KG1 (cell line): ENCODE results near the gene TMEM44.
"Not testable (repeated sequence)": the region's sequence is repeated elsewhere in the genome, so short reads cannot be mapped to it uniquely, and the experiment has no call there.

Experiments used
- DNase-seq: peaks from one replicate; lab custom pipeline; 2025; lab: John Stamatoyannopoulos, UW

Gene TMEM44

DNA sequence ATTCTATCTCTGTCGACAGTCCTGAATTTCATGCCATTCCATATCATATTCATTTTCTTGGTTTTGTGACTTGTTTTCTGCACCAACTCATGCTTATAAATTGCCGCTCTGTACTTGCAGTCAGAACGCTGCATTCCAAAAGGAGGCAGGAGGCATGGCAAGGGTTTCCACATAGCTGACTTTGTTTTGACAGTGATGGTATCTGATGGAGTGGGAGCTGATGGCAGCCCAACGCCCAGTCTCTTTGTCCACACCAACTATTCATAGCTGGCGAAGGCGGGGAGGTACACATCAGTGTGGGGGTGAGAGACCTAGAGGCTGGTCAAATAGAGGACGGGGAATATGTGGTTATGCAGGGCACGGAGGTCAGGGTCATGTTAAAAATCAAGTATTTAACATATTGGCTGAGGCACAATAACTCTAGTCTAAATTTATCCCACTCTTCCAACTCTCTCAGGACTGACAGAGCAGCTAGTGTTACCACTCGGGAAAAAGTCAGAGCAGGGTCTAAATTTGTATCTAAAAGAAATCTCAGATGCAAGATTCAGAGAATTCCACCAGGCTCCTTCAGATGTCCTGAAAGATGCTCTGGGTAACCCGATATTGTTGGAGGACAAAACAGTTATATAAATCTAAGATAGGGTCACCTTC, 78.6 kb downstream of the TMEM44 start:
- DNase-seq: no peak

DNA sequence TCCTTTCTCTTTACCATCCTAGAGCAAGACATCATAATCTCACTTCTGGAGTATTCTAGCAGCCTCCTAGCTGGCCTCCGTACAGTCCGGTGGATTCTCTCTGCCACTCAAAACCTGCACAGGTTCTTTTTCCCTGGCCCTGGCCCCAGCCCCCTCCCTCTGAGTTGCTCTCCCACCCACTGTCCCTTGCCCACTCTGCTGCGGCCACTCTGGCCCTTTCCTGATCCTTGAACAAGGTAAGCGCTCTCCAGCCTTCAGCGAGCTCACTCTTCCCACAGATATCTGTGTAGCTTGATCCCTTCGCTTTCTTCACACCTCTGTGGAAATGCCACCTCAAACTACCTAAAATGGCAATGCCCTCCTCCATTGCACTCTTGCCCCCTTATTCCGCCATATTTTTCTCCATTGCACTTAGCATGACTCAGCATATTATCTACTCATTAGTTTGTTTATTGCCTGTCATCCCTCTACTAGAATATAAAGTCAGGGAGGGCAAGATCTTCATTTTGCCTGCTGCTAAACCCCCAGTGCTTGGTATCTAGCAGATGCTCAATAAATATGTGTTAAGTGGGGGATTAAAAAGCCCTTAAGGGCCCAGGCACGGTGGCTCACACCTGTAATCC, 80.8 kb downstream of the TMEM44 start:
- no peak for DNase-seq

DNA sequence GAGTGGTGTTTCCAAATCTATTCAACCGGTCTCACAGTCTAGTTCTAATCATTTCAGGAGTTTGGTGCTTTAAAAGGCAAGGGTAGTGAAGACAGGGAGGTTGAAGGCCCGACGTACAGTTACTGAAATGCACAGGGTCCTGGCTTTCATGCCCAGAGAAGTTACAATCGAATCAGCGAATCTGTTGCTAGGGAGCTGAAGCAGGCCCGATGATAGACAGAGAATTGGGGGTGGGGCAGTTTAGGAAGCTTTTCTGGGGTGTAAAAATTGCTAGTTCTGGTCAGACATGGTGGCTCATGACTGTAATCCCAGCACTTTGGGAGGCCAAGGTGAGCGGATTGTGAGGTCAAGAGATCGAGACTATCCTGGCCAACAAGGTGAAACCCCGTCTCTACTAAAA, 83.4 kb downstream of the TMEM44 start:
- DNase-seq: no peak

DNA sequence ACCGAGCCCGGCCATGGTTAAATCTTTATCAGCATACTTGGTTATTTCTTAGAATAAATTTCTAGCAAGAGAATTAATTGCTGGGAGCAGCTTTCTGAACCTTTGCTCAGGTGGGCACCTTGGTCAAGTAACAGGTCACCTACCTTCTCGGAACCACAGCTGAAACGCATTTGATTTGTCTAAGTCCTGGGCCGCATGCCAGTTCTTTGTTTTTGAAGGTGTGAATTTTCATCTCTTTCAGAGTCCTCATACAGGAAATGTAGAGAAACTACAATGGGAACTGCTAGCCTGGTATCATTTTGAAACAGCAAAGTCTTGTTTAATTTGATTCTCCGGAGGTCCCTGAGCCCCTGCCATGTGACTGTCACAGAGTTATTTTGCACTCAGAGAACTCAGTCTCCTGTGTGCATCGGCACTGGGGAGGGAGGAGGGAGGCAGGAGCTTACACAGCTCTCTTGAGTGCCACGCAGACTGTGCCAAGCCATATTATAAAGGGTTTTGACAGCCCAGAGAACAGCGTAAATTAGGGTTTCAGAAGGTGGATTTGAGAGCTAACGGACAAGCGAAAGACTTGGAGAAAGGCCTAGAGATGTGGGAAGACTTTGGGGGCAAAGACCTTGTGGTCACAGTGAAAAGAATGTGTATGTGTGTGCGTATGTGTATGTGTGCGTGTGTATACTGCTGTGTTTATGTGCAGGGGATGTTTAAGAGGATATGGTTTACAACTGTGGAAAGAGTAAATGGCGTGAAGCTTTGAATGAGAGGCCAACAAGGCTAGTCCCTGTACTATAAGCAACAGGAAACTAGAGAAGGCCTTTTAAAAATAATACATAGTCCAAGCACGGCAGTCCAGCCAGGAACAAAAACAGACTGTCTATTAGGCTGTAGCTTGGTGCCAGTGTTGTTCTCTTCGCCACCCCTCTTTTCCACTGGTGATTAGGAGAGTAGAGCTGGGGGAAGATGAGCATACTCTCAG, 84.6 kb downstream of the TMEM44 start:
- DNase-seq: no peak

DNA sequence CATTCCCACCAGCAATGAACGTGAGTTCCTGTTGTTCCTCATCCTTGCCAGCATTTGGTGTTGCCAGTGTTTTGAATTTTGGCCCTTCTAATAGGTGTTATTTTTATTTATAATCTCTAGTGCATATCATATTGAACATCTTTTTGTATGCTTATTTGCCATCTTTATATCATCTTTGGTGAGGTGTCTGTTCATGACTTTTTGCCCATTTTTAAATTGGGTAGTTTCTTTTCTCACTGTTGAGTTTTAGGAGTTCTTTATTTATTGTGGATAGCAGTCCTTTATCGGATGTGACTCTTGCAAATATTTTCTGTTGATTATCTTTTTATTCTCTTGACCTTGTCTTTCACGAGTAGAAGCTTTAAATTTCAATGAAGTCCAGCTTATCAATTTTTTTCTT, 86.2 kb downstream of the TMEM44 start:
- DNase-seq: no peak

DNA sequence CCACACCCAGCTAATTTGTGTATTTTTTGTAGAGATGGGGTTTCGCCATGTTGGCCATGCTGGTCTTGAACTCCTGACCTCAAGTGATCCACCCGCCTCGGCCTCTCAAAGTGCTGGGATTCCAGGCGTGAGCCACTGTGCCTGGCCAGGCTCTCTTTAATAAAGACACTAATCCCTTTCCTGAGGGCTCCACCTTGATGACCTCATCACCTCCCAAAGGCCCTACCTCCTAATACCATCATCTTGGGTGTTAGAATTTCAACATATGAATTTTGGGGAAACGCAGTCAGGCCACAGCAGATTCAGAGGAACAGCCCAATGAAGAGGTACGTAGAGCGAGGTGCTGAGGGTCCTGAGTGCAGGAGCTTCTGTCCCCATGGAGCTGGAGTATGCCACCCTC, 87.7 kb downstream of the TMEM44 start:
- not testable (repeated sequence) for DNase-seq

DNA sequence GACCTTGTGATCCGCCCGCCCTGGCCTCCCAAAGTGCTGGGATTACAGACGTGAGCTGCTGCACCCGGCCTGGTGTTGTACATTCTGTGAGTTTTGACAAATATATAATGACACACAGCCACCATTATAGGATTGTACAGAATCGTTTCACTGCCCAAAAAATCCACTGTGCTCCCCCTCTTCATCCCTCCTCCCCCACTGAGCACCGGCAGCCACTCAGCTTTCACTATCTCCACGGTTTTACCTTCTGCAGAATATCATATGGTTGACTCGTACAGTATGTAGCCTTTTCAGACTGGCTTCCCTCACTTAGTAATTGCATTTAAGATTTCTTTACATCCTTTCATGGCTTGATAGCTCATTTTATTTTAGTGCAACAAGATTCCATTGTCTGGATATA, 89.7 kb downstream of the TMEM44 start:
- no peak for DNase-seq

DNA sequence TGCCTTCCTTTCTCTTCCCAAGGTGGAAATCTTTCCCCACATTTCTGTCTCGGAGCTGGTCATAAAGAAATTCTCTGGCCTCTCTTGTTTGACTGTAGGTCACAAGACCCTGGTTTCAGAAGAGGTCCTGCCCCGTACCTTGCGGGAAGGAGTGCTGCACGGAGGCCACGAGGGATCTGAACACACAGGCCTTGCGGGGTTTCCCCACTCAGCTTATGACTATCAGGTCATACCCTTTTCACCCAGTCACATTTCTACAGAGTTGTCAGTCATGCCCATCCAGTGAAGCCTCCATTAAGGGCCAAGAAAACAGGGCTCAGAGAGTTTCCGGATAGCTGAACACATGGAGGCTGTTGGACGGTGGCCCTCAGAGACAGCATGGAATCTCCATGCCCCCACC, 91.7 kb downstream of the TMEM44 start:
- no peak for DNase-seq

DNA sequence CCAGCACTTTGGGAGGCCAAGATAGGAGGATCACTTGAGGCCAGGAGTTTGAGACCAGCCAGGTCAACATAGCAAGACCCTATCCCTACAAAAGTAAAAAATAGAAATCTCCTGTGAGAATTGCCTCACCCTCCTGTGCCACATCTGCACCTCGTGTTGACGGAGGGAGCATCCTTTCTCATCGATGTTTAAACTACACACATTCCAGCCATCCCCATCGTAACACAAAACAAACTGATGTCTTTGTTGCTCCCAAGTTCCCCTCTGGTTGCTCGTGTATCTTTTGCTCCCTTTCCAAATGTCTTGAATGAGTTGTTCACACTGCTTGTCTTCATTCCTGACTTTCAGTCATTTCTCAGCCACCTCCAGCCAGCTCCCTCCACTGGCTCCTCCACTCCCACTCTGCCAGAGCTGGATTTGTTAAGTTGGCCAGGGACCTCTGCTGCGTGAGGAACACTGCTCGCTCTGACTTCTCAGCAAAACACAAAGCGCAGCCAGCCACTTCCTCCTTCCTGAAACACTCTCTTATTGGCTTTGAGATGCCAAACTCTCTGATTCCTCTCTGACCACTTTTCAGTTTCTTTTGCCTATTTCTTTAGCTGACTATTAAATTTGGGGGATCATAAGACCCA, 92.8 kb downstream of the TMEM44 start:
- DNase-seq: peak; percentile 63

DNA sequence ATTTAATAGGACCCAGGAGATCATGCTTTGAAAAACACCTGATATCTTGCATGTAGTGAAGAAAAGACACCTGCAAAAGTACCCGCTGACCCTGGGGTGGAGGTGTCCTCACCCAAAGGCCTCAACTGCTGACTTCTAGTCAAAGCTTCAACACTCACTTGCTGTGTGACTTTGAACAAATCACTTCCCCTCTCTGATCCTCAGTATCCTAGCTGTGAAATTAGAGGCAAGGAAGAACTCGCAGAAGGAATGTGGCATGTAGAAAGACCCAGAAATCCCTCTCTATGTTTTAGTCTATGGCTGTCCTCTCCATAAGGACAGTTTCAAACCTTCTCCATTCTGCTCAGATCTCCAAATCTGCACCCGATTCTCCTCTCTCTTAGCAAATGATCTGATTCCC, 93.7 kb downstream of the TMEM44 start:
- DNase-seq: no peak

DNA sequence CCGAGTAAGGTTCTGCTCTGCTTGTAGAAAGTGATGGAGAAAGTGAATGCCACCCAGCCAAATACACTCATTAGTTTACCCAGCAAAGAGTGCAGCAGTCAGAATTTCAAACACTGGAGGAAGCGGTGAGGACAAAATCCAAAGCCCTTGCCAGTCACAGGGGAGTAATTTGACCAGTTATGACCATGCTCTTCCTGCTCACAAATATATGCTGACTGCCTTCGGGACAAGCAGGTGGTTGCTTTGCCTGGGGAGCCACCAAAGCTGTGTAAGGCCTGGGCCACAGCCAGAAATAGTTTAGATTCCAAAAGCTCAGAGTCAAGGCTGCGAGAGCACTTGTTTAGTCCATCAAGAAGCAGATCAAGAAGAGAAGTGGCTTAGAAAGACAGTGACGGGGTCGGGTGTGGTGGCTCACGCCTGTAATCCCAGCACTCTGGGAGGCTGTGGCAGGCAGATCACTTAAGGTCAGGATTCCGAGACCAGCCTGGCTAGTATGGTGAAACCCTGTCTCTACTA, 95.4 kb downstream of the TMEM44 start:
- DNase-seq: no peak
